ENCODE results near the gene PRKCQ.

PRKCQ gene

DNA sequence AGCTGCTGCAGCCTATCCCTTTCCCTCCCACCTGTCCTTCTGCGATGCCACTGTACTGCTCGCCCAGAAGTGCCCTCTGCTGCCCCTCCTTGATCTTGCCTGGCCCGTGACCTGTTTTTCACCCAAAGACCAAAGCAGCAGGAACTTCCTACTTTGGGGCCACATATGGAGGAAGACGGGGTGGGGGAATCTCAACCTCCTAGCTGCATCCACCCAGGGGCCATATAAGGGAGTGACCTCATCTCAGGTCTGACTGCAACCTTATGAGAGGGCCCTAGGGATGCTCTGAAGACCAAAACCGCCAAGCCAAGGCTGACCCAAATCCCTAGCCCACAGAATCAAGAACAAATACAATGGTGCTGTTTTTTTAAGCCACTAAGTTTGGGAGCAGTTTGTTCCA, 15.7 kb downstream of the PRKCQ start:
- no peak for DNase-seq

DNA sequence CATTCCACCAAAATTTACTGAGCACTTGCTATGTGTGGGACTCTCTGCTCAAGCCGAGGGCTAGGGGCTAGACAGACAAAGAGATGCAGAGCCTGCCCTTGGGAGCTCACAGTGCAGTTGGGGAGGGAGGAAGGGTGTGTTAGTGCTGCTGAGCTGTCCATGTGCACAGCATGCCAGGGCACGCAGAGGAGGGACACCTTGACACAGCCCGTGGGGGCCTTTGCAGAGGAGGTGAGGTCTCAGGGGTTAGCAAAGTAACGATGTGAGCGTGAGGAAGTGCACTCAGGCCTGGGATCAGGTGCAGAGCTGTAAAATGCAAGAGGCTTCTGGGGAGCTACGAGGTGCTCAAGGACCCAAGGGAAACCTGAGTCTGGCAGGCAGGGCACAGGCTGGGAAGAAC, 16.3 kb downstream of the PRKCQ start:
- DNase-seq = no peak

DNA sequence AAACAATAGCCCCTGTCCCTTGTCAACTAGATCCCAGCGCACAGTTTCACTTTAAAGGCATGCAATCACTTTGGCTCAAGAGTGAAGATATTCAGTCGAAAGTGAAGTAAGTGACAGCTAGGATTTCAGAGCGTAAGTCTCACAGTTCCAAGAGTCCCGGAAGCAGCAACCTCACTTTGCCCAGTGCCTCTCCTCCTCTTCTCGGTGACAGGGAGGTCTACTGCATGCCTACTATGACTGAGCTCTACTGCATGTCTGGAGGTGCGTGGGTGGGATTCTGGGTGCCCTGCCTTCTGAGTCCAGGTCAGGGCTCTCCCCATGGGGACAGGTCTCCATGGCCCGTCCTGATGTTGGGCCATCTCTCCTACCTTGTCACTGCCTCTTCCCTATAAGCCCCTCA, 17.0 kb downstream of the PRKCQ start:
- no peak for DNase-seq

DNA sequence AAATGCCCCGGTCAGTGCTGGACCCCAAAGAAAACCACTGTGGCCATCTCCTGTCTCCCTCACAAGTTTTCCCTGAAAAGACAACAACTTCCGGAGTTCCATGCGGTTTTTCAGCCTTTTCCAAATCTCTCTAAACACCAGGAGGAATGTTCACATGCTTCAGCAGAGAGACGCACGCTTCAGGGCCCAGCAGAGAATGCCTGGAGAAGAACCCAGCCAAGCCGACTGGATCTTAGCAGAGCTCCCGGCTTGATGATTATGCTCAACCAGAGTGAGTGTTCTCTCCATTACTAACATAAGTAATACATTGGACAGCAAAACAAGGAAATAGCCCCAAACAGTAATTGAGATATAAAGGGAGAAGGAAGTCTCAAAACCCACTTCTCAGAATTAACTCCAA, 17.9 kb downstream of the PRKCQ start:
- DNase-seq = no peak

DNA sequence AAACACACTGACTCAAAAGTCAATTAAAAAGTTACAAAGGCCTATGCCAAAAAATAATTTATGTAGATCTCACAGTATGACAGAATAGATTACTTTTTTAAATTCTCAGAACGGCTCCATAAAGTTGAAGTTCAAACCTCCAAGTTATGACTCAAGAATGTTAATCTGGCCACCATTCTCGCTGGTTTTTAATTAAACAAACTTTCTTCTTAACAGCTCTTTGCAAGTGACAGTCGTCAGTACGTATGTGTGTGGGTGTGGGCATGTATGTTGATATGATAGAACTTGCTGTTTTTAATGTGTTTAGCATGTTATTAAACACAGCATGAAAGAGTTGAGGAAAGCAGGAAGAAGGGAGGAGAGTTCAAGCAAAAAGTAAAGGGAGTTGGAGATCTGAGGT, 18.5 kb downstream of the PRKCQ start:
- no peak for DNase-seq

DNA sequence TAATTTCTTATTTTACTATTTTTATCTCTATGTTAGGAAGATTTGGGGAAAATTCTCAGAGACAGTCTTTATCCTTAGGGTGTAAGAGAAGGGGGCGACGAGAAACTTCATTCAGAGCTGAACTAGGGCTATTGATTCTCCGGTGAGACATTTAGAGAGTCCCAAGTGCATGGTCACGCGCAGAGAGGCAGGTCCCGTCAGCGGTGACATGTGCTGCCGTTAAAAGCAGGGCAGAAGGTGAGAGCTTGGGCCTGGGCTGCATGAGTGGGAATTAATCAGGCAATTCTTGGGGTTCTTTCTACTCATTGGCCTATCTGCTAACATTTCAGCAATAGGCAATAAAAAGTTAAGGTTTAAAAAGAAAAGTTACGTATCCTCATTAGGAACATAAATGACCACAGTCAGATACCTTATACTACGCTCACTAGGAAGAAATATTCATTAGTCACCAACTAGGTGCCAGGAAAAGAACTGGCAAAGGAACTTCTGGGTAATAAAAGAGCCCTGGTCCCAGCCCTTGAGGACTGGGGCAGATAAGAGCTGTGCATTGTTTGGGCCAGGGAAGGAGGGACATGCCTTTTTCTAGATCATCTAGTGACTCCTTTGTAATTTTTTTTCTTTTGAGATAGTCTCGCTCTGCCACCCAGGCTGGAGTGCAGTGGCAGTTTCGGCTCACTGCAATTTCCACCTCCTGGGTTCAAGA, 21.2 kb downstream of the PRKCQ start:
- no peak for DNase-seq

DNA sequence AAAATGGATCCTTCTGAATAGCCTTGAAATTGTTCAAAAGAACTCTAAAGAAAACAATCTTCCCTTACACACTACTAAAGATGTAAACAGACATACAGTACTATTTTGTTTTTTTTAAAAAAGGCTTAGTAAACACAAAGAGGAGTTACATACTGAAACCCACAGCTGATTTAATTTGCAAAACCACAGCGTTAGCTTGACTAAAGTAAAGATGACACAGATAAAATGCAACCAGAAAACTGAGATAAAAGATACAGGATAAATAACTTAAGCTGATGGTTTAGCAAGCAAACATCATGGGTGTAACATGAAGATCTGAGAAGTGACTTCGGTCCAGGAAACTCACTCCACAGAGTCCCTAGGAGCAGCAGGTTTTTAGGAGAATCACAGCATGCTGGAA, 21.8 kb downstream of the PRKCQ start:
- no peak for DNase-seq

DNA sequence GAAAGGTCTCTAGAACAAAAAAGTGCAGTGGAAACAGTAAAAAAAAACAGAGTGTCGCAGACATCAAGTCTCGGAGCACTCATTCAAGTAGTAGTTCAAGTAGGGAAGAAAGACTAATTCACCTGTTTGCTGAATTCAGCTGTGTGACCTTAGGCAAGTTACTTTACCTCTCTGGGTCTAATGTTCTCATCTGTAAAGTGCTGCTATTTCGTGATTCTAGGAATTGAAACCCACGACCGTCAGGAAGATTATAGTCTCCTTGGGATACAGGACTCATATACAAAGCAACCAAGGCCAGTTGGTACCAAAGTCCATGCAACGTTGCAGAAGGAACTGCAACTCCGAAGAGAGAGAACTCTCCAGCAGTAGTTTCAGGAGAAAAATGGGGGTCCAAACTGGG, 26.1 kb downstream of the PRKCQ start:
- DNase-seq = no peak

DNA sequence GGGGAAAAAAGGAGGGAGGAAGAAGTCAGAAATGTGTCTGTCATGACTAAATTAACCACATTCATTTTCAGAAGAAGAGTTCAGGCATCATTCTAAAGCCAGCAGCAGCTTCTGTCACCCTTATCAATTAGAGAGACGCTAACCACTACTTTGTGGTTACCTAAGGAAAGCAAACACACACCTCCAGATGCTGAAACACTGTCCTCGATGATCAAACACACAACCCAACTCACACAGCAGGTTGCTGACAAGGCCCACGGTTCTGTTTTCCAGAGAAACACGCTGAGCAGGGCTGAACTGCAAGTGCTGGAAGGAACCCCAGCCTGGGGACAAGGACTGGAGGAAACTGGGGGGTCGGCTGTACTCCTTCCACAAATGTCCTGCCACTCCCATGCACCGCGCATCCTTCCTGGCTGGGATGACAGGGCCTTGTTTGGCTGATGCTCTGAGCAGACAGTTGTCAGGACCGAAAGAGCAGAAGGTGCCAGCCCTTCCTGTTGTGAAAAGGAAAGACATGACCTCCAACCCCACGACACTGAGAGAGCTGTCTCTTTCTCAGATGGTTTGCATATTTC, 36.6 kb downstream of the PRKCQ start:
- peak; percentile 37 to 41 for DNase-seq

DNA sequence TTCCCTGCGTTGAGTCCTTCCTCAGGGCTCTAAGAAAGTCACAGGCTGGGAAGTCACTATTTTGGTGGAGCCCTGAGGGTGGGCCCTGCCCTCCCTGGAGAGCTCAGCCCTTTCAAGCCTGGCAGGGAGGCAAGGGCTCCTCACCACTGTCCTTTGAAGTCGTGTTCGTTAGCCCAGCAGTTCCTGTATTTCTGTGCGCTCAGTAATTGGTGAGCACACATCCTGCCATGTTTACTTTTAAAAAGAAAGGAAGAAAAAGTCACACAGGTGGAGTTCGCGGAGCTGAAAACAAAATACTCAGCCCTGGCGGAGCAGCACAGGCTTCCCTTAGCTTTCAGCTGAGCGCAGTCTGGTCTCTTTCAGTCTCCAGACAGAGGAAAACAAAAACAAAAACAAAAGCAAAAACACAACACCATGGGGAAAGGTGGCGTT, 37.1 kb downstream of the PRKCQ start:
- no peak for DNase-seq

DNA sequence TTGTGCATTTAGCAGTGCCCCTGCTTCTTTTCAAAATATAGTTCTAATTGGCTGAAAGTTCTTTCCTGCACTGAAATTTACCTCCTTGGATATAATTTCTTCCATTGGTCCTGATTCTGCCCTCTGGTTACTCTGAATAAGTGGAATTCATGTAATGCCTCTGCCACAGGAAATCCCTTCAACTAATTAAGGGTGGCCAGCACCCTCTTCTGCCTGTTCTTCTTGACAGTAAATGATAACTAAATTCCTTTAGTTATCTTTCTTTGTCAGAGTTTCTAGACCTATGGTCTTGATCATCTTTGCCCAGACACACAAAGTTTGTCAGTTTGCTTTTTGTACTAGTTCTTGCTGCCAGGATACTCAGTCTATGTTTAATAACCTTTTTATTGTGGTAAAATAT, 40.2 kb downstream of the PRKCQ start:
- no peak for DNase-seq

DNA sequence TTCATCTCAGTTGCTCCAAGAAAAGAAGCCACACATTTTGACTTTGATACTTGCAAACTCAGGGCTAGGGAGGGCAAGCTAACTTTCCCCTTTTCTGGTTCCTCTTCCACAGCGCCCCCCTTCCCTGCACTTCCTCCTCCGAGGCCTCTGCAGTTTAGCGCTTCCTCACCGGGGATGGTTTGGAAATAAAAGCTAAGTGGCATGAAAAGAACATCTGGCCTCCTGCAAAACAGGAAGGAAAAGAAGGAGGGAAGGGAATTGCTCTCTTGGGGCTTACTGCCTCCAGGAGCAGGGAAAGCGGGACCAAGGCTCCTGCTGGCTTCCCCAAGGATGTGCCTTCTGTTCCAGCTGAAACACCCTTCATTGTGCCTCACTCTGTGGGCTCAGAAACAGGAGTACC, 42.3 kb downstream of the PRKCQ start:
- DNase-seq = no peak

DNA sequence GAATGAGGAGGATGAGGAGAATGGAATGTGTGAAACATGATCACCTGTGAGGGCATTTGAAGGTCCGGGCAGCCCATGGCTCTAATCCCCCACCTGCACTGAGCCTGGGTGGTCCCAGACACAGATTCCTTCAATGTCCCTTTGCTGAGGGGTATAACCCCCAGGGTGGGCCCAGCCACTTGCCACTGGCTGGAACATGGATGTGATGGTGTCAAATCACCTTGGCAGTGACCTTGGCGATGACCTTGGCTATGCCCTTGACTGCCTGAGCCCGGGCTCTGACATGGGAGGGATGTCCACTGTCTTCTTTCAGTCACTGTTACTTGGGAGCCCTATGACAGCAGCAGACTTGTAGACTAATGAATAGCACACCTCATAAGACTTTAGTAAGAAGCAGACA, 44.0 kb downstream of the PRKCQ start:
- DNase-seq = no peak

DNA sequence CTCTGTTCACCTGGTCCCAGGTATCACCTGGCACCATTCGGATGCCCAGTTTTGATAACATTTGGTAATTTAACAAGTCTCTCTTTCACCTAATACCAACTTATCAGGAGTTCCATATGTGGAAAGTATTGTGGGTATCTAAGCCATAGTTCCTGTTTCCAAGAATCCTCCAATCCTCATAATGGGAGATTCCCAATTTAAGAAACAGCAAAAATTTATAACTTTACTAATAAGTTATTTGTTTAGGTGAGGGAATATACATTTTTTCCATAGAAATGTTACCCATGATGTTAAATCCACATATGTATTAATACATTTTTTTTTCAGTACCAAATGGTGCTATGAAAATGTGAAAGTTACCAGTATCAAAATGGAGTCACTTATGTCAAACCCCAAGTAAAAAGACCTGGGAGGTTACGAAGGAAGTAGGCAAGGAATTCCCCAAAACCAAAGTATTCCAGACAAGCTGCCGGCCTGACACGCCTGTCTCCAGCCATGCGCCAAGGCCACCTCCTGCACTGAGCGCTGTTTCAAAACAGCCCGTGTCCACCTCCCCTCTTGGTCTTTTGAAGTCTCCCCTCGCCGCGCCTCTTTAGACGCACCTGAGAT, 44.8 kb downstream of the PRKCQ start:
- DNase-seq = no peak

DNA sequence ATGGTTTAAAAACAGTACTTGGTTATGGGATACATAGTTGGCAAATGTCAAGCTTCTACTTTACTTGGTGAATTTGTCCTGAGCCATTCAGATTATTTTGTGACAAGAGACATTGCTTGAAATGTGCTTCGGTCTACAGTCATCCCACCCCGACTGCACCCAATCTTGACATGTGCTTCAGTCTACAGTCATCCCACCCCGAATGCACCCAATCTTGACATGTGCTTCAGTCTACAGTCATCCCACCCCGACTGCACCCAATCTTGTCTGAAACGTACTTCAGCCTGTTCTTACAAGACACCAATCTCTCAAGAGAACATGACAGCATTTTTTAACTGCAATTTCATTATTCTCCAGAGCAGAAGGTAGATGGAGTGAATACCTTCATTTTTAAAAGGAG, 47.8 kb downstream of the PRKCQ start:
- no peak for DNase-seq

DNA sequence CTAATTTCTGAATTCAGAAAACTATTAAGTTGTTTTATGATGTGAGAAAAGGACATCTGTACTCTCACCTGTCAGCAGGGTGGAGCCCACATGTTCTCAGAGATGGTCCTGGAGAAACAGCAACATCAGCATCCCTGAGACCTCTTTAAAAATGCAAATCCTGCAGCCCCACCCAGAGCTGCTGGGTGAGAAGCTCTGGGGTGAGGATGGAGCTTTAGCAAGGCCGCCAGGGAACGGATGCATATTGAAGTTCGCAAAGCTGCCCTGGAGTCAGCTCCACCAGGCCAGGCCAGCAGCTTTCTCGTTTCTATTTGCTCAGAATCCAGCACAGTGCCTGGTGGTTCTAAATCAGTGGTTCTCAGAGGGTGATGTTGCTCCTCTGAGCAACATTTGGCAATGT, 49.1 kb downstream of the PRKCQ start:
- no peak for DNase-seq

DNA sequence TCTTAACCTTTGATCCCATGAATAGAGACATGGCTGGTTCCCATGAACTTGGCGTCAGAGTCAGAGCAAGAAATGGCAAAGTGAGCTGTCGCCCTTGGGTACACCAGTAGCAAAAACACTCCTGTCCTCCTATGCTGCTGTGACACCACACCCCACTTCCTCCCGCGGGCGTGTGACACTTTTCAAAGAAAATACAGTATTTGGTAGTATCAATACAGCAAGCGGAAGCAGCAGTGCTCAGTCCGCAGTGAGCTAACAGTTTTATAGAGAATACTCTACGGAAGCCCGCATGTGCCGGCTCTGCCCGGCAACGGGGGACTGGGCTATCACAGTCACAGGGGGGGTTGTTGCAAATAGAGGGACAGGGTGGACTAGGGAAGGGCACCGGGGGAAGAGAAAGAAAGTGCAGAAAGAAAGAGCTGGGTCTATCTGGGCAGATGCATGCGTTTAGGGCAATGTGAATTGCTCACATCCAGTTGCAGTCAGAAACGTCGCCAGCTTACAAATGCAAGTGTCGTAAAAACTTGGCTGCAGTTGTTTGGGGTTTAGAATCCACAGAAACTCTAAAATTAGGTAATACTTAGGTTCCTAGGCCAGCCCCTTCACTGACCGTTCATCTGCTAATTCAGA, 49.8 kb downstream of the PRKCQ start:
- DNase-seq = peak; percentile 44 to 62

DNA sequence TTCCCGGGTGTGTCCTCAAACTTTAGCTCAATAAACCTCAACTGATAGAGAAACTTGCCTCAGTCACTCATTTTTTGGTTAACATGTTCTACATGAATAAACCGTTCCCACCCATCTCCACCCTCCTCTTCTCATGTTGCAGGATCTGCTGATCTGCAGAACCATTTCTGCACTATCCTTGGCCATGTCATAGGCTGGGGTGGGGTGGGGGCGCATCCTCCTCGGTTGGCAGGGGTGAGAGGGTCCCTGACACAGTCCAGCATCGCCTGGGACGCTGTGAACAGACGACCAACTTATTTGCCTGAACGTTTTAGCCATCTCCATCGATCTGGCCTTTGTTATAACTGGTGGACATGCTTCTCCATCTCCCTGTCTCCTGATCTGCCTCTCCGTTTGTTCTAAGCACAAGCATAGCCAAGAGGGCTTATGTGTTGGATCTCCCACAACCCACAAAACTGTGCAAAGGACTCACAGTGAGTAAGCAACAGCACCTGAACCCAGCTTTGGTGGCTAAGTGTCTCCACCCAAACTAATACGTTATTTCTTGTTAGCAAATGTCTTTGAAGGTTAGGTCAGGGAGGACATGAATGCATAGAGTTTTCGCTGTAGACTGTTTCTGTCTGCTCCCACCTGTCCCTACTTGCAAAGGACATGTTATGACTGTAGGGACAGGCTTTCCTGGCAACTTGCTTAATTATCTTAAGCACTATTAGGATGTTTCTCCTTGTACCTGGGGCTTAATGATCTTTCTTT, 51.7 kb downstream of the PRKCQ start:
- DNase-seq = no peak

DNA sequence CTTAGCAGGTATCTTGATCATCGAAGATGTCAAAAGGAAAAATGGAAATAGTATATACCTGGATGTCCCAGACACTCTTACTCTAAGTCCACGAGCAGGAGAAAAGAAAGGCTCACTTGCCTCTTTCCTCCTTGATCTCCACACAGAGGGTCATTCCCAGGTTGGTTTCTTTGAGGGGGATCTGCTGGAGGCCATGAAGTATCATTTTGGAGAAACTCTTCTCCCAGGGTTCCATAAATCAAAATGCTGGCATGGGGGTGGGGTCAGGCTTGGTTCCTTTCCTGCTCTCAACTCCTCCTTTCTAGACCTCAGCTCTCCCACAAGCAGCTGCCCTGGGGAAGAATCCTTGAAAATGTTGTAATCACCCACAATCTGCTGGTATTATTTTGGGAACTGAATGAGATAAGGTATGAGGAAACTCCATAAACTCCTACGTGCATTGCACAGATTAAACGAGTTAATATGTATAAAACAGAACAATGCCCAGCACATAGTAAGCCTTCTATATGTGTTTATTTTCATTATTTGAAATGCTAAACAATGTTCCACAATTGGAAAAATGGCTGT, 54.4 kb downstream of the PRKCQ start:
- no peak for DNase-seq

DNA sequence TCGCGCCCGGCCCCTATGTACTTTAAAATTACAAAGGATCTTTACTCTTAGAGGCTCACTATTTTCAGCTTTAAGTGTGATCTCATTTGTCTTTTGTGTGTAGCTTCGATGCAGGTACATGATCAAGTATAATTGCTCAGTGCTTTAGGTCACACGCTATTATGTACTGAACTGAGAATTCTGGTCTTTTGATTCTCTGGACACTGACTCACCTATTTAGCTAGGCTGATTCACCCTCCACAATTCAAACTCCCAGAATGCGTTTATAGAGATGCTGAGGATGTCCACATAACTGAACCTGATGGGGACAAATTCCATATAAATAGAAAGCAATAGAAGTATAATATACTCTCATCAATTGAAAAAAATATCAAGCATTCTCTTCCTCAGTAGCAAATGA, 57.8 kb downstream of the PRKCQ start:
- no peak for DNase-seq

DNA sequence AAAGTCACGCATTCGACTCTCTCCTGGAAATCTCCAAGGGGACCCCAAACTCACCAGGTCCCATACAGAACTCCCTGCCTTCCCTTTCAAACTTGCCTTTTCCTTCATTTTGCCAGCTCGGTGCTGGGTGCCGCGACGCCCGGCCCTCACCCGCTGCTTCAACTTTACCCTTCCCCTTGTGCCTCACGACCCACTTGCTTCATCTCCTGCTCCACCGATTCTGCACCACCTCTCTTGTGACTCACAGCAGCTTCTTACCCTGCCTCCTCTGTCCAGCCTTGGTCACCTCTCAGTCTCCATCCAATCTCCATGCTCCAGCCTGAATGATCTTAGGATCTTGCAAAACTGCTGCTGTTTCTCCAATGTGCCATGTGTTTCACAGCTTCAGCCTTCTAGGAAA, 59.9 kb downstream of the PRKCQ start:
- DNase-seq = no peak

DNA sequence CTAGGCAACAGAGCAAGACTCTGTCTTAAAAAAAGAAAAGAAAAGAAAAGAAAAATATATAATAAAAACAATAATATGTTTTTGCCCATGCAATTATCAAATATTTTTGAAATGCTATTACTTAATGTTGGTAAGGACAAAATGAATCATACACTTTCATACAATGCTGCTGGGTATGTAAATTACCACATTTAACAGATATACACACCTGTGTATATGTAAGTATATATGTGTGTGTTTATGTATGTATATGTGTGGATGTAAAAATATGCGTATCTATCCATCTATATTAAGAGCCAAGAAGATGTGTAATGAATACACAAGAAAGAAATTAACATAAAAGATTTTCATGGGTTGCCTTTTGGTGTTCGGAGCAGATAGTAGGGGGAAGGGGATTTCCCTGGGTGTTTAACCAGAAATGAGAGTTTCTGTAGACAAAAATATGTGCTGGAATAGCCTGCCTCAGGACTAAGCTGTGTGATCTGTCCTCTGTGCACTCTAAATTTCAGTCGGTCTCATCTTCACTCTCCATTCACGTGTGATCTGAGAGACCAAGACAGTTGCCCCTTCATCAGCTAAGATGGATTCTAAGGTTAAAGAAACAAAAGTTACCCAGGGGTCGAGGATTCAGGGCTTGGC, 61.2 kb downstream of the PRKCQ start:
- DNase-seq = no peak

DNA sequence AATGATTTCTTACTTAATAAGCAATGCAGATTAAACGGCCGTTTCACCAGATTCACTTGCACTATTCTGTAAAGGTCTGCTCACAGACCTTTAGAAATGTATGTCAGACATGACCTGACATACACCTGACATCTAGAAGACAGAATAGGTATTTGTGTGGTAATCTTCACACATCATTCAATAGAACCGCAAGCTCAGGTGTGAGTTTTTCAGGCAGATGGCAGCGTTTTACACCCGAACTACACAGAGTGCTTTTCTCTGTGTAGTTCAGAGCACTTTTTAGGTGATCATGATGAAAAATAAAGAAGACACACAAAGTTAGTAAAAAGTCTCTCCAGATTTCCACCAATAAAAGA, 63.2 kb downstream of the PRKCQ start:
- DNase-seq = no peak

Measured in stimulated activated CD4-positive, alpha-beta T cell treated with anti-CD3 and anti-CD28 coated beads, Interleukin-2, amount 100 ng/mL, for 48 hours (primary cell).